Measurements from ENCODE around the gene SPECC1.
"Not testable (repeated sequence)": the region's sequence is repeated elsewhere in the genome, so short reads cannot be mapped to it uniquely, and the experiment has no call there.

The SPECC1 gene

GRCh38 chr17:20363846-20364245 is 354.7 kb downstream of the SPECC1 start:
- not testable (repeated sequence) for H3K27ac ChIP-seq (ENCODE audit: low read depth in 2 of 2, low read length in 2 of 2); H3K4me1 ChIP-seq (ENCODE audit: control insufficient read depth in 2 of 2, insufficient read depth in 2 of 2, low read length in 2 of 2); H3K27me3 ChIP-seq (ENCODE audit: control insufficient read depth in 2 of 2, insufficient read depth in 2 of 2, low read length in 2 of 2); H3K4me3 ChIP-seq (ENCODE audit: low read length in 2 of 2); H3K9me3 ChIP-seq (ENCODE audit: control insufficient read depth in 2 of 2, low read length in 2 of 2); H3K9ac ChIP-seq (ENCODE audit: low read depth in 1 of 2, low read length in 2 of 2); H3K36me3 ChIP-seq (ENCODE audit: control insufficient read depth in 2 of 2, insufficient read depth in 2 of 2, low read length in 2 of 2)

Measured in mucosa of rectum (tissue), 2 donors.